ENCODE data around the gene CMIP.

Gene CMIP

DNA sequence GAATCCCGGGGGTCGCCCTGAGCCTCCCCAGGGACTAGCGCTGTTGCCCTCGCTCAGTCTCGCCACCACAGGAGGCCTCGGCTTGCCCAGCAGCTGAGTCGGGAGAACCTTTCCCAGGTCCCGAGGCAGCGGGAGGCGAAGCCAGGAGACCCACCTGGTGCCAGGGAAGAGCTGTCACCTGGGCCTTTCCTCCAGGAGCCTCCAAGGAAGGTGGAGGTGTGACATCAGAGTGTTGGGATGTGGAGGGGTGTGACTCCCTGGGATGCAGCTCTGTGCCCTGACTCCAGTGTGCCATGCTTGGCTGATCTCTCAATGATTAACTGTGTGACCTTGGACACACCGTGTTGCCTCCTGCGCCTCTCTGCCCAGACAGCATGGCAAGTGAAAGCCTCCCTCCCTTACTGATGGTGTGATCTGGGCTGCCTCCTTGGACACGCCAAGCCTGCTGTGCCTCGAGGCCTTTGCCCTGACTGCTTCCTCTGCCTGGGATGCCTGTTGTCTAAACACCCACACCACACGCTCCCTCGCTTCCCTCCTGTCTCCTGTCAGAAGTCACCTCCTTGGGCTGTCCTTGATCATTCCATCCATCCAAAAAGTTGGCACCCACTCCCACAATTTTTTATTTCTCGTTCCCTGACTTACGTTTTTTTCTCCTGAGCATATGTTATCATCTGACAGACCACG is 88.0 kb downstream of the CMIP start:
- DNase-seq (ENCODE audit: low read depth) = no peak

DNA sequence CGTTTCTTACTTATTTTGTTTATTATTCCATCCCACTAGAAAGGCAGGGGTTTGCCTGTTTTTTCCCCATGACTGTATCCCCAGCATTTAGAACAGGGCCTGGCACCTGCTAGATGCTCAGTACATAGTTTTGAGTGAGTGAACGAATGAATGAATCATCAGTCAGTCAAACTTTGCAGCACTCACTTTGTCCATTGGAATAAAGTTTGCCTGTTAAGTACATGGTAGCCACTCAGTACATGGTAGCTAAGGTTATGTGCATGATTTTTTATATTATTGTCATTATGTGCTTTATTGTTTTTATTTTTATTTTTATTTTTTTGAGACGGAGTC is 88.5 kb downstream of the CMIP start:
- DNase-seq (ENCODE audit: low read depth) = no peak

DNA sequence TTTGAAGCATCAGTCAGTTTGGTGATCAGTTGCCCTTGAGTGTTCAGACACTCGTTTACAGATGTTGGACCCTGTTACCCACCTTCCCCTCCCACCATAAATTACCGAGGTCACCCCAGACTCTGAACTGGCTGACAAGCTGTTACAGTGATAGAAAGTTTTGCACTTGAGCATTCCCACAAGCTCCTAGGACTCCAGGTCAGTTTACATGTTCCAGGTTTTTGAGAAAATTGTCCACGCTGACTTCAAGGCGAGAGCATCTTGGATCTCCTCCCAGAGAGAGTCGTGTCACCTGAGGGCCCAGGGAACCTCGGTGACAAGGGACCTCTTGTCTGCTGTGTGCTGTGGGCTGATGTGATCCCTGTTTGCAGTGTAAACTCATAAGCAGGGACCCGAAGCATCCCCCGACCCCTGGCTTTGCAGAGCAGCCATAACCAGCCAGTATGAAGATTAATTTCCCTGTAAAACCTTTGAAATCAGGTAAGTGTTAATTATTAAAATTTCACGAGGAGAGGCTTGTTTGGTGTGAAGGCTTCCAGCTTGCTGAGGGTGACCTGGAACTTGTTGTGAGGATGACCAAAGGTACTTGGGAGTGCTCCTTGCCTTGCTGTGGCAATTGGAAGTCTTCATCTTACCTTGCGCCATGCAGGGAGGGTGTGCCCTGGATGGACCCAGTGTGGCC is 91.2 kb downstream of the CMIP start:
- DNase-seq (ENCODE audit: low read depth) = no peak

DNA sequence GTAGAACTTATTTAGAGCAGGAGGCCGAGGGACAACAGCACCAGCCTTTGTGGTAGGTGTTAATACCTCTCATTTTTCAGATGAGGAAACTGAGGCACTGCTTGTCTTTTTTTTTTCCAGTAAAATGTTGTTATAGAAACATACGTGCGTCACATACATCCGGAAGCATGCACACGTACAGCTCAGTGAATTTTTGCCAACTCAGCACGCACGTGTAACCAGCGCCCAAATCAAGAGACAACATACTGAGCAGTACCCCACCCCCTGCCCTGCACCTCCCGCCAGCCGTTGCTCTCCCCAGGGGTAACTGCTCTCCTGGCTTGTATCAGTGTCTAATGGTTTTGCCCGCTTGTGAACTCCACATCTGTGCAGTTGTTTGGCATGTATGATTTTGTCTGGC is 92.0 kb downstream of the CMIP start:
- no peak for DNase-seq (ENCODE audit: low read depth)

DNA sequence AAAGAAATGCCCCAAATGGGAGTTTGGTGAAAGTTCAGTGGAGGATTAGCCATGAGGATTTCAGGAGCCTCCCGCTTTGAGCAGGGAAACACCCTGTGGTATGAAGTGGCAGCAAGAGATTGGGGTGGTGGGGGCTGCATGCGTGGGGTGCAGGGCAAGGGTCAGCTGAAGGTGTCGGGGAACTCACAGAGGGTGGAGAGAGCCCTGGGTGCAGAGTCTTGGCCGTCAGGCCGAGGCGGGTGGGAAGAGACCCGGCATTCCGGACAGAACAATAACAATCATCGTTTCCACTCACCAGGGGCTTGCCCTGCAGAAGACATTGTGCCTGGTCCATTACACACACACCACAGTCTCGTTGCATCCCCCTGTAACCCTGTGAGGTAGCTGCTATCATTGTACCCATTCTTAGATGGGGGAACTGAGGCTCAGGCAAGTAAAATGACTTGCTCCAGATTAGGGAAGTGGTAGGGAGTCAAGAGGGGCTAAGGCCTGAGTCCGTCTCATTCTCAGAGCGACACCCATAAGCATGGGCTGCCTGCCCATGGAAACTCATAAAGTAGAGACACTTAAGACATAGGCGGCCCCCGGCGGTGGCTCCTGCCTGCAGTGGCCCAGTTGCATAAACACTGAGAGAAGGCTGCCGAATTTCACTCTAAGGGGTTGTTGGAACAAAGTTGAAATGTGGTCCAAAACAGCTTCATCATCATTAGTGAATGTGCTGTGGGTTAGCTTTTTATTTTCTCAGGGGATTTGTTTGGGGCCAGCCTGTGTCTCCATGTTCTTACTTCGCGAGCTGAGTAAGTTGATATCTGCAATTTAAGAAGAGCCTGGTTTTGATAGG is 93.3 kb downstream of the CMIP start:
- DNase-seq (ENCODE audit: low read depth) = no peak

DNA sequence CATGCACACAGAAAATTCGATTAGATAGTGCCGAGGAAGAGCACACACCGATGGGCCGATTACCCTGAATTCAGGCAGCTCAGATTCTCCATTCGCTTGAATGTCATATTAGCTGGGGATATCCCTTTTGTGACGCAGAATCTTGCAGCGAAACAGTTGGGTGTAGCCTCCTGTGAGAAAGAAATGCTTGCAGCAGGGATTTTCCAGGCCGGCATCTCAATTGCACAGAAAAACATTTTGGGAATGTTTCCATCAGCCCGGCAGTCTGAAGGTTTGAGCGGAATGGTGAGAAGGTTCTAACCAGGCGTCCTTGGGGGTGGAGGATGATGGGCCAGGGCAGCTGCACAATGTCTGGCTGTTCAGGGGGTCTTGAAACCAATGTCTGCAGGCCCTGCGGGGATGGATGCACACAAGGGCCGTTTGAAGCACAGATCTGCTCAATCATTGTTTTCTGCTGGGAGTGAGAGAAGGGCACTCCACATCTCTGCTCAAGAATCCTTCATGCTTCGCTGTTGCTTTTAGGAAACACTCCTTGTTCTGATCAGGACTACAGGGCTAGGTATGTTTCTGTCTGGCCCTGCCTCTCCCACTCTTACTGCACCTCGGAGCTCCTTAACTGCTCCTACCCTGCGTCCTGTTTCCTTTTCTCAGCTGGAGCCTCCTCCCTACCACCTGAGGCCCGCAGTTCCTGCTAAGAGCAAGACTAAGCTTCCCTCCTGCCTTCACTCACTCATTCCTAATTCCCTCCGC is 94.6 kb downstream of the CMIP start:
- no peak for DNase-seq (ENCODE audit: low read depth)

DNA sequence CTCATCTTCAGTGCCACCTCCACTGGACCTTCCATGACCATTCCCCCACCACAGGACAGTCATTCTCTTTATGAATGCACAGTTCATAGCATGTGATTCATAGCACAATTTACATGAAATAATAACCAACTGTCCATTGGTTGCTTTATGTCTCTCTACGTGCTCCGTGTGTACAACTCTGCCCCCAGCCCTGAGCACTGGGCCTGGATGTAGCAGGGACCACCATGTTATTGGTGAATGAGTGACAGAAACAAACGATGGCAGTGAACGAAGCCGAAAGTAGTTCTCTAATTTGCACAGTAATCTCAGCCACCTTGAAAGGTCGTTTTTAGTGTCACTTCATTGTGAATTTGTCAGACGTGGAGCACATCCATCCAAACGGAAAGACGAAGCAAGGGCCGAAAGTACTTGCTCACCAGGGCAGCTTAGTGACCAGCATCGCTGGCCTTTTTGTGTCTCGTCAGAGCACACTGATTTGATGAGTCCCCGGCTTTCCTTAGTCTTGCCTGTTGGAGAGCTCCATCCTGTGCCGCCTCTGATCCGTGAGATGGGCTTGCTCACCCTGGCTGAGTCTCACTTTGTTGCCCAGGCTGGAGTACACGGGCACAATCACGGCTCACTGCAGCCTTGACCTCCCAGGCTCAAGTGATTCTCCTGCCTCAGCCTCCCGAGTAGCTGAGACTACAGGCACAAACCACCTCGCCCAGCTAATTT is 95.3 kb downstream of the CMIP start:
- DNase-seq (ENCODE audit: low read depth) = no peak

DNA sequence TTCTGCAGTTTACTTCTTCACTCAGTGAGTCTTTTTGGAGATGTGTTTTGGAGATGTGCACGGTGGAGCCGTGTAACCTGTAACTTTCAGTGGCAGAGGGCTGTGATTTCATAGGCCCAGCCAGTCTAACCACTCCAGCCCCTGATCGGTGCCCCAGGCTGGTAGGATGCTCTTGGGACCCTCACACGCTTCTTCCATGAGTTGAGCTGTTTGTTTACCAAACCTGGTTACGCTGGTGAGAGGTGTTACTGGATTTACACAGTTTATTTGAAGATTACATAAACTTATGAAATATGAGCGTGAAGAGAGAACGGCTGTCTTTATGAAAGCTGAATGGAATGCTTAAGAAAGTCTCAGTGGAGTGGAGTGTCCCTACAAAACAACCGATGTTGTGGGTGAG is 96.7 kb downstream of the CMIP start:
- DNase-seq (ENCODE audit: low read depth) = no peak

DNA sequence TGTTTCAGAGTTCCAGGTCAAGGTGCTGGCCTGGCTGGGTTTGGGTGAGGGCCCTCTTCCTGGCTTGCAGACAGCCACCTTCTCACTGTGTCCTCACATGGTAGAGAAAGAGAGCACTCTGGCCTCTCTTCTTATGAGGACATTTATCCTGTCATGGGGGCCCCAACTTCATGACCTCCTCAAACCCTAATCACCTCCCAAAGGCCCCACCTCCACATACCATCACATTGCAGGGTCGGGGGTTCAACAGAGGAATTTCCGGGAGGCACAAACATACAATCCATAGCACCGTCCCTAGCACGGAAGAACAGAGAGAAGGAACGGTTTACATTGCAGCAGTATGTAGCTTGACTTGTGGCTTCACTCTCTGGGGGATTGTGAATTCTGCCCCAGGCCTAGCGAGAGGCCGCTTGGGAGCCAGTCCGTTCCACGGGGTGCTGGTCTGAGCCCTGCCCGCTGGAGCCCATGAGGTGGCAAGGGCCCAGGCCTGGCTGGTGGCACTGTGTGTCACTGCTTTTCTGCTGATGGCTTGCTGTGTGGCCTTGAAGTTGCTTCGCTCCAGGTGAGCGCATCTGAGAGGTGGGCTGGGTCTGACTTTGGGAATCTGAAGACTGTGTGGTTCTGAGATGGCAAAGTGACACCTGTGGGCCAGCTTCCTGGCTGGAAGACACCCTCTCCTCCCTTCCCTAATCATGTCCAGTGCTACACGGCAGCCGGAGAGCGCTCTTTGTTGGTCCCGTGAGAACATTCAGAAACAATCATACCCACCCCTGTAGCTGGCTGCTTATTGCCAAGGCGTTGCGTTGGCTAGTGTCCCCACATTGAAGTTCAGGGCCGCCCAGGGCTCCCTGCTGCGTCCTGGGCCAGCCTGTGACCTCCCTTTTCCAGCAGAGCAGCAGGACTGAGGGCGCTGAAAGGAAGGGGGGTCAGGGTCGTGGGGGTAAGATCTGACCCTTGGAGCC is 98.3 kb downstream of the CMIP start:
- no peak for DNase-seq (ENCODE audit: low read depth)

DNA sequence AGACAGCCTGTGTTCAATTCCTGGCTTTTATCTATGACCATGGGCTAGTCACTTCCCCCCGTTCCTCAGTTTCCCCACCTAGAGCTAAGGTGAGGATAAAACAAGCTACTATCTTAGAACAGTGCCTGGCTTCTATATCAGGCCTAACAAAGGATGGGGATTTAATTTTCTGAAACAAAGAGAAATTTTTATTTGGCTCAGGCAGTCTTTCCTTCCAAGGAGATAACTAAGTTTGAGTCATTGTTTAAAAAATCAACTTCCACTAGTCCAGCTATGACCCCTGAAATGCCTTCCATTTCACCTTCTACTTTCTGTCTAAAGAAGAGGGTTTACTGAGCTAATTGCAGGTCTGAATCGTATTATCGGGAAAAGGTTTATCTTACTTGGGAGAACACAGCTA is 99.0 kb downstream of the CMIP start:
- no peak for DNase-seq (ENCODE audit: low read depth)

DNA sequence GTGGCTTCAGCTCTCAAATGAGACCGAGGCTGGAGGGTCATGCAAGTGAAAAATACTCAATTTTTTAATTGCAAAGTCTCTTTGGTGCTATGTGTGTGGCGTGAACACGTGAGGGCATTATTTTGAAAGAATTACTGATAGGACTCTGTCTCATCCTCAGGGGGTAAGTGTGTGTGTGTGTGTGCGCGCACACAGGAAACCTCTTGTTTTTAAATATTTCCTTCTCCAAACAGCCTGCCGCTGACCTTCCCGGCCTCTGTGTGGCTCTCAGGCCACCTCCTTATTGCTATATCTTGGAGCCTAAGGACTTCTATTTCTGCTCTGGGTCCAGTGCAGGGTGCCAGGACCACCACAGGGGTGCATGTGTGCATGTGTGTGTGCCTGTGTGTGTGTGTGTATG is 99.7 kb downstream of the CMIP start:
- DNase-seq (ENCODE audit: low read depth) = no peak

DNA sequence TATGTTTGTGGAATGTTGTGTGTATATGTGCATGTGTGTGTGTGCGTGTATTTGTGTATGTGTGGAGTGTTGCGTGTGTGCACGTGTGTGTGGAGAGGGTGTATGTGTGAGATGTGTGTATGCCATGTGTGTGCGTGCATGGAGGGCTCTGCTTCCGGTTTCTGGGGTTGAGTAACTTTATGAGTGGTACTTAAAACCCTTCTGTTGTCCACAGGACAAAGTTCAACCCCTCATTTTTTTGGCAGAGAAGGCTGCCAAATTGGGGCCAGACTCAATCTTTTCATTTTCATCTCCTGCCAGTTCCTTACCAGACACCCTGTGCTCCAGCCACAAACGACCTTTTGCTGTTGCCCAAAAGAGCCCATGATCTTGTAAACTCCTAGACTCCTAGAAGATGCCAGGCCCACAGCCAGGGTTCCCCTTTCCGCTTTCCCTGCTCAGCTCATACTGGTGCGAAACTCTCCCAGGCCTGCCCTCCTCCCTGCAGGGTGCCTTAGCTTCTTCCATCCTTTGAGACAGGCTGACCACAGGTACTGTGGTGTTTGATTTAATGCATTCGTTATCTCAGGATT is 100.2 kb downstream of the CMIP start:
- no peak for DNase-seq (ENCODE audit: low read depth)

DNA sequence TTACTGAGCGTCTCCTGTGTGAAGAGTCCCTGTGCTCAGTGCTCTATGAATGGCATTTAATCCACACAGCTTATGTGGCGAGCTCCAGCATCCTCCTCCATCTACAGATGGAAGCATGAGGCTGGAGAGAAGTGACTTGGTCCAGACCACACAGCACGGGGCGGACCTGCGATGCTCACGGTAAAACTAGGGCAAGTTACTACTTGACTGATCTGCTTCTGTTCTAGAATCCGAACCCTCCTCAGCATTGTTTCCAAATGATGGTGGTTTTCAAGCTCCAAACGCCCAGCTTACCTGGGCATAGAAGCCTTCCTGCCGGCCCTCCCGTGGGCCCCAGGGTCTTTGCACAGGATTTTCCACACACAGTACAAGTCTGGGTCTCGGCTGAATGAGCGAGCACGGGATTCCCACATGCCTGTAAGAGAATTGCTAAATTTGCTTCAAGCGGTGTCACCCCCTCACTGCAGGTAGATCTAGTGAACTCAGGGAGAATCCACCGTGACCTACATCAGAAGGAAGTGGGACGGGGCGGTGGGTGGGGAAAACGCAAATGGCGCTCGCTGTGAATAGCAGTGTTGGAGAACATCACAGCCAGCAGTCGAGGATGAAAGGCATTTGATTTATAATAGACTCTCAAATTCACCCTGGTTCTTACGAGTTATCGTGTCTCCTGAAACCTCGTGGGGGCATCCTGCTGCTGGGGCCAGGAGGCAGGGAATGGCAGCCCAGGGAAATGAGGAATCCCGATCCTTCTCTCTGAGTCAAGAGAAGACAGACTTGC is 101.1 kb downstream of the CMIP start:
- DNase-seq (ENCODE audit: low read depth) = no peak

DNA sequence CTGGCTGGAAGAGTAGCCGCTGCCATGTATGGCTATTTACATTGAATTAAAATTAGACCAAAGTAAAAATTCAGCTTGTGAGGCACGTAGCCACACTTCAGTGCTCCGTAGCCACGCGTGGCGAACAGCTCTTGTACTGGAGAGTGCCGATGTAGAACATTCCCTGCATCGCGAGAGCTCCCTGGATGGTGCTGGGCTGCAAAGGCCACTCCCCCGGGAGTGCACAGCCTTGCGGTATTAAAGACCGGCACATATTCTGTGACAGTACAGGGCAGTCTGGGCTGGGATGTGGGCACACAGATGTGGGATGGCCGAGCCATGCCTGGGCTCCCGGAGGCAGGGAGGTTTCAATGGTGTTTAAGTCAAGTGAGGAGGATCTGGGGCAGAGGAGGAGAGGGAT is 102.2 kb downstream of the CMIP start:
- DNase-seq (ENCODE audit: low read depth) = no peak

DNA sequence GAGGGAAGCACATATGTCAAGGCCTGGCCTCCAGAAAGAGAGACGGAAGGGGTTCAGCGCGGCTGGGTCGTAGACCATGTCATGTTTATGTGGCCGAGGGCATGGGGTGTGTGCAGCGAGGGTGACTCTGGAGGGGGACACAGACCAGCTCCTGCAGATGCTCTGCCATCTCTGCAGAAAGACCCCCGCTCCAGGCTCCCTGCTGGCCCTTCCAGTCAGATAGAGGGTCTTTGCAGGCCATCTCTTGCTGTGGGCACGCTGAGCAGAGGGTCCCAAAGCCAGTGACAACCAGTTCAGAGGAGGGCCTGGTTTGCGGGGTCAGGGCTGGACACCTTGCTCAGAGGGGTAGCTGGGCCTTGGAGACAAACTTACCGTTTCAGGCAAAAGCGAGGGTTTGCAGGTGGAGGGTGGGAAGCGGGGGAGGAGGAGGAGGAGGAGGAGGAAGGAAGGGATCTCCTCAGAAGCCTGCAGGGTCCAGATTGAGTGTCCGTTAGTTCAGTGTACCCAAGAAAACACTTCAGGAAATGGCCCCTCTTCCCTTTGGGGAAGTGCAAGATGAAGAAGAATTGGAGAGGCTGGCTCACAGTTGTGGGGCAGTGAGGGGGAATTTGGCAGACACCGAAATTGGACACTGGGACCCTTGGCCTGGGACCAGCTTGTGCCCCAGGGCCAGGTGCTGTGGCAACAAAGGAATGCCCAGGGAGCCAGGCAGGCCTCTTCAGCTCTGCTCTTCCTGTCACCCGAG is 102.8 kb downstream of the CMIP start:
- DNase-seq (ENCODE audit: low read depth) = no peak

DNA sequence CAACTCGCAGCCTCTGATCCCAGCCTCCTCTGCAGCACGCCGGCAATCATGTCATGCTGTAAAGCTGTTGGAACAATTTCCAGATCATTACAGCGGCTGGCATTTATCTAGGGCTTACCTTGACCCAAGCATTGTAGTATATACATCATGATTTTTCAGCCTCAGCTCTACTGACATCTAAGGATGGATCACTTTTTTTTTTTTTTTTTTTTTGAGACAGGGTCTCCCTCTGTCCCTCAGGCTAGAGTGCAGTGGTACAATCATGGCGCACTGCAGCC is 103.3 kb downstream of the CMIP start:
- no peak for DNase-seq (ENCODE audit: low read depth)

DNA sequence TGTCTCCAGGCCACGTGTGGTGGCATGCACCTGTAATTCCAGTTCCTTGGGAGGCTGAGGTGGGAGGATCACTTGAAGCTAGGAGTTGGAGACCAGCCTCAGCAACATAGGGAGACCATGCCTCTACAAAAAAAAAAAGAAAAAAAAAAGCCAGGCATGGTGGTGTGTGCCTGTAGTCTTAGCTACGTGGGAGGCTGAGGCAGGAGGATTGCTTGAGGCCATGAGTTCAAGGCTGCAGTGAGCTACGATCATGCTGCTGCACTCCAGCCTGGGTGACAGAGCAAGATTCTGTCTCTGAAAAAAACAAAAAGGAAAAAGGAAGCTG is 103.9 kb downstream of the CMIP start:
- no peak for DNase-seq (ENCODE audit: low read depth)

DNA sequence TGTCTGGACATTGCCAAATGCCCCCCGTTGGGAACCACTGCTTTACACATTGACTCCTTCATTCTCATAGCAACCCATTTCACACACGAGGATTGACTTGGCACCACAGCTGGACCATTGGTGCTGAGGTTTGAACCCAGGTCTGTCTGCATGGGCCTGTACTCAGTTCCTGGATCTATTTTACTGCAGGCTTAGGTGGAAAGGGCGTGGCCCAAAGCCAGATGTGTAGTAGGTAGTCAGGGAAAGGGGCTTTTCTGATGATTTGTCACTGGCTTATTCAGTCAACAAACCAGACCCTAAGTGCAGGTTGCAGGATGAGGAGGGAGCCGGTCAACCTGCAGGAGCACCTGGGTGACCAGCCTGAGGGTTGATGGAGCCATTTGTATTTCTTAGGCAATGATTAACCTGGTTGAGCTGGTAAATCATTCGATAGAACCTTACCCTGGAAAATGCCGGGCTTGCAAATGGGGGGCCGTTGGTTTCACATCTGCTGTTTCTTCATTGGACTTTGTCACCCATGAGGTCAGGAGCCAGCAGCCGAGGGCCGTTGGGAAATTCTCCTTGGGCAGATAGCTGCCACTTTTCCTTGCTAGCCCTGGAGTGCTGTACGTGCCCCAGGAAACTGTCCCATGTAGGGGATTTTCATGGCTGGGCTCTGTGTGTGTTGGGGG is 104.4 kb downstream of the CMIP start:
- no peak for DNase-seq (ENCODE audit: low read depth)
